H1 (cell line): Measurements from ENCODE around the gene UNC119. TPM values are rescaled to one million over a fixed set of nuclear protein-coding genes. Genes with fewer than 3 reads are reported as not detected.

Experiments
- CTCF ChIA-PET: fragments of 300-600 bp; sonication (Branson Sonifier 250); formaldehyde crosslinking; loops from one replicate; lab custom pipeline; 2021; ENCODE audit not compliant: partially characterized antibody; lab: Charles Lee
- POLR2A ChIA-PET: fragments of 300-600 bp; sonication (Branson Sonifier 250); formaldehyde crosslinking; loops from one replicate; lab custom pipeline; 2021; ENCODE audit warnings: inconsistent platforms; ENCODE audit not compliant: partially characterized antibody; lab: Charles Lee
- DNase-seq, 2 experiments: peaks; one replicate each; pipeline versions ENCODE4 v3.0.0 to v3.0.0-alpha.2; 2010 to 2022; ENCODE audit warnings: low spot score in 2 of 2, low read depth in 1 of 2, mixed read lengths in 1 of 2
- FAIRE-seq: peaks from 2 replicates; lab custom pipeline; 2011; peaks lifted over from hg19 to GRCh38; lab: Jason Lieb, UNC
- H2AFZ ChIP-seq: 2 replicates; pipeline ENCODE4 v1.8.1; 2012; ENCODE audit warnings: low read length, inconsistent platforms
- H2AK5ac ChIP-seq: 2 replicates; pipeline ENCODE4 v1.6.1; 2013; ENCODE audit warnings: low read depth, low read length
- H2BK120ac ChIP-seq: replicated peaks from 2 replicates; pipeline ENCODE3; 2013; ENCODE audit warnings: low read depth, low read length, inconsistent platforms
- H2BK12ac ChIP-seq: 2 replicates; pipeline ENCODE4 v1.6.1; 2013; ENCODE audit warnings: low read depth, low read length
- H2BK15ac ChIP-seq: 2 replicates; pipeline ENCODE4 v1.6.1; 2013; ENCODE audit warnings: low read length
- H2BK20ac ChIP-seq: 2 replicates; pipeline ENCODE4 v1.6.1; 2013; ENCODE audit warnings: low read length
- H2BK5ac ChIP-seq: 2 replicates; pipeline ENCODE4 v1.6.1; 2013; ENCODE audit warnings: low read depth, low read length
- H3K14ac ChIP-seq: 2 replicates; pipeline ENCODE4 v1.6.1; 2013; ENCODE audit warnings: inconsistent platforms; ENCODE audit not compliant: insufficient read length
- H3K18ac ChIP-seq: 2 replicates; pipeline ENCODE4 v1.6.1; 2013; ENCODE audit warnings: low read length; ENCODE audit errors: extremely low read depth
- H3K23ac ChIP-seq: 2 replicates; pipeline ENCODE4 v1.6.1; 2013; ENCODE audit warnings: inconsistent platforms; ENCODE audit not compliant: insufficient read length
- H3K23me2 ChIP-seq: 2 replicates; pipeline ENCODE4 v1.6.1; 2013; ENCODE audit warnings: low read depth, low read length
- H3K27ac ChIP-seq: 2 replicates; pipeline ENCODE4 v1.6.1; 2011; ENCODE audit warnings: low read depth, low read length, inconsistent platforms
- H3K27me3 ChIP-seq, 4 experiments: replicated peaks in 1 of 4; 1 replicate in 1 of 4; 2 replicates in 3 of 4; pipeline versions ENCODE4 v1.6.1 to v1.8.1; 2011 to 2013; ENCODE audit warnings: low read length in 3 of 4, mild to moderate bottlenecking in 3 of 4, inconsistent platforms in 2 of 4, mixed read lengths in 2 of 4, moderate library complexity in 1 of 4; ENCODE audit not compliant: control insufficient read depth in 3 of 4, insufficient read depth in 3 of 4; ENCODE audit errors: extremely low read depth in 1 of 4
- H3K36me3 ChIP-seq, 4 experiments: 2 replicates each; pipeline versions ENCODE4 v1.6.1 to v1.8.1; 2011 to 2013; ENCODE audit warnings: mild to moderate bottlenecking in 4 of 4, low read length in 3 of 4, moderate library complexity in 2 of 4, control low read depth in 1 of 4, inconsistent platforms in 1 of 4; ENCODE audit not compliant: insufficient read depth in 4 of 4, control insufficient read depth in 2 of 4
- H3K4ac ChIP-seq: replicated peaks from 2 replicates; pipeline ENCODE3; 2013; ENCODE audit warnings: low read length, low read depth, mixed read lengths, inconsistent platforms; ENCODE audit not compliant: insufficient read length
- H3K4me1 ChIP-seq, 4 experiments: replicated peaks in 1 of 4; 1 replicate in 1 of 4; 2 replicates in 3 of 4; pipeline versions ENCODE4 v1.6.1 to v1.8.1; 2011 to 2013; ENCODE audit warnings: low read length in 3 of 4, inconsistent platforms in 2 of 4, mixed read lengths in 1 of 4; ENCODE audit not compliant: insufficient read depth in 4 of 4, control insufficient read depth in 3 of 4
- H3K4me2 ChIP-seq, 2 experiments: 2 replicates each; pipeline versions ENCODE4 v1.6.1 to v1.8.1; 2011 to 2013; ENCODE audit warnings: low read depth in 2 of 2, low read length in 2 of 2, control low read depth in 1 of 2, inconsistent platforms in 1 of 2, mild to moderate bottlenecking in 1 of 2; ENCODE audit not compliant: insufficient read depth in 1 of 2
- H3K4me3 ChIP-seq, 4 experiments: fragments of 200-600, 300-600 bp in 1 of 4; sonication (generic), shearing (Covaris generic), sonication (Bioruptor Twin) in 1 of 4; 2 replicates each; pipeline versions ENCODE4 v1.5.1 to v1.8.1; 2011 to 2016; ENCODE audit warnings: low read length in 4 of 4, low read depth in 3 of 4, control low read depth in 2 of 4, inconsistent platforms in 2 of 4, mild to moderate bottlenecking in 2 of 4, mixed read lengths in 1 of 4, moderate library complexity in 1 of 4; ENCODE audit not compliant: insufficient read depth in 2 of 4; ENCODE audit errors: extremely low read depth in 1 of 4
- H3K56ac ChIP-seq: replicated peaks from 2 replicates; pipeline ENCODE3; 2013; ENCODE audit warnings: low read depth, mild to moderate bottlenecking, mixed read lengths, low read length, inconsistent platforms; ENCODE audit not compliant: insufficient read length
- H3K79me1 ChIP-seq: 2 replicates; pipeline ENCODE4 v1.6.1; 2013; ENCODE audit warnings: low read depth, low read length, control low read depth
- H3K79me2 ChIP-seq, 2 experiments: 2 replicates each; pipeline versions ENCODE4 v1.6.1 to v1.8.1; 2012 to 2013; ENCODE audit warnings: low read length in 2 of 2, mild to moderate bottlenecking in 2 of 2, inconsistent platforms in 1 of 2; ENCODE audit not compliant: insufficient read depth in 2 of 2, control insufficient read depth in 1 of 2
- H3K9ac ChIP-seq, 4 experiments: replicated peaks in 1 of 4; 1 replicate in 1 of 4; 2 replicates in 3 of 4; pipeline versions ENCODE4 v1.6.1 to v1.8.1; 2011 to 2013; ENCODE audit warnings: low read depth in 3 of 4, low read length in 3 of 4, control low read depth in 2 of 4, mild to moderate bottlenecking in 2 of 4, moderate library complexity in 2 of 4, inconsistent platforms in 1 of 4; ENCODE audit errors: extremely low read depth in 1 of 4
- H3K9me3 ChIP-seq, 2 experiments: 2 replicates each; pipeline versions ENCODE4 v1.6.1 to v1.8.1; 2012 to 2013; ENCODE audit warnings: mild to moderate bottlenecking in 2 of 2, moderate library complexity in 2 of 2, control low read depth in 1 of 2, inconsistent platforms in 1 of 2, low read depth in 1 of 2, low read length in 1 of 2, mixed read lengths in 1 of 2; ENCODE audit not compliant: insufficient read depth in 2 of 2
- H4K20me1 ChIP-seq, 2 experiments: replicated peaks in 1 of 2; 2 replicates each; pipeline versions ENCODE3 to v1.8.1; 2011 to 2013; ENCODE audit warnings: inconsistent platforms in 2 of 2, low read length in 2 of 2, mild to moderate bottlenecking in 1 of 2; ENCODE audit not compliant: insufficient read depth in 2 of 2, control insufficient read depth in 1 of 2
- H4K5ac ChIP-seq: 2 replicates; pipeline ENCODE4 v1.6.1; 2013; ENCODE audit warnings: low read length, low read depth, mixed read lengths, inconsistent platforms; ENCODE audit not compliant: insufficient read length
- H4K8ac ChIP-seq: 2 replicates; pipeline ENCODE4 v1.8.0; 2013; ENCODE audit warnings: mild to moderate bottlenecking, moderate library complexity, low read length, inconsistent platforms; ENCODE audit not compliant: insufficient read depth; ENCODE audit errors: extremely low read depth
- H4K91ac ChIP-seq: replicated peaks from 2 replicates; pipeline ENCODE3; 2013; ENCODE audit warnings: low read length, mixed read lengths, inconsistent platforms; ENCODE audit not compliant: insufficient read length
- EP300 ChIP-seq, 2 experiments: IDR thresholded peaks; 1 replicate in 1 of 2; 2 replicates in 1 of 2; pipeline ENCODE4 v1.6.1; 2011 to 2012; ENCODE audit warnings: low read depth in 2 of 2, low read length in 2 of 2, mild to moderate bottlenecking in 2 of 2, borderline replicate concordance in 1 of 2, inconsistent platforms in 1 of 2, moderate library complexity in 1 of 2
- GTF2F1 ChIP-seq: IDR thresholded peaks from 2 replicates; pipeline ENCODE4 v1.6.1; 2012; ENCODE audit warnings: low read depth, low read length, improper control_type of control experiment, borderline replicate concordance
- HDAC2 ChIP-seq, 2 experiments: fragments of 300-600 bp in 1 of 2; sonication (generic) in 1 of 2; IDR thresholded peaks; 2 replicates each; pipeline ENCODE4 v1.6.1; 2011 to 2012; ENCODE audit warnings: low read depth in 2 of 2, low read length in 2 of 2, mild to moderate bottlenecking in 2 of 2, moderate library complexity in 2 of 2, borderline replicate concordance in 1 of 2, inconsistent platforms in 1 of 2
- JUN ChIP-seq: IDR thresholded peaks from 2 replicates; pipeline ENCODE4 v1.6.1; 2011; ENCODE audit warnings: low read depth, mild to moderate bottlenecking, improper control_type of control experiment, low read length
- SP4 ChIP-seq: IDR thresholded peaks from 2 replicates; pipeline ENCODE4 v1.6.1; 2012; ENCODE audit warnings: low read length, inconsistent platforms
- TCF12 ChIP-seq: IDR thresholded peaks from 2 replicates; pipeline ENCODE4 v1.6.1; 2011; ENCODE audit warnings: low read depth, mild to moderate bottlenecking, low read length
- TEAD4 ChIP-seq: IDR thresholded peaks from 2 replicates; pipeline ENCODE4 v1.6.1; 2012; ENCODE audit warnings: low read depth, low read length, inconsistent platforms, mixed read lengths
- YY1 ChIP-seq: IDR thresholded peaks from 2 replicates; pipeline ENCODE4 v1.6.1; 2011; ENCODE audit warnings: low read depth, mild to moderate bottlenecking, low read length
- WGBS, 2 experiments: shearing (Covaris generic) in 1 of 2; methylation state at CpG; one replicate each; pipeline versions ENCODE4 v1.1.6 to v1.1.7; 2013 to 2015; ENCODE audit warnings: low lambda C conversion rate in 2 of 2, mixed read lengths in 2 of 2, inconsistent platforms in 1 of 2, low coverage in 1 of 2, missing lambda C conversion rate in 1 of 2; ENCODE audit not compliant: insufficient replicate concordance in 2 of 2, insufficient coverage in 1 of 2, insufficient read length in 1 of 2; ENCODE audit errors: extremely low coverage in 1 of 2, missing lambda C conversion rate in 1 of 2; 5-methylcytosine and 5-hydroxymethylcytosine counted together
- polyA plus RNA-seq, 7 experiments: library from polyadenylated mRNA; depleted of rRNA in 3 of 7; stranded (reverse) in 5 of 7; unstranded in 2 of 7; fragments of >200 nt in 5 of 7; fragments of 200-250 nt in 2 of 7; gene quantifications; 1 replicate in 5 of 7; 2 replicates in 1 of 7; 4 replicates in 1 of 7; pipeline versions ENCODE4 v1.2.1 to v1.2.3, GENCODE V29; 2011 to 2013; ENCODE audit warnings: missing spikeins in 2 of 7, mixed read lengths in 2 of 7
- total RNA-seq: library from RNA; stranded (reverse); fragmentation: NEBNext Ultra II Directional; extraction: Animal tissue kit (Norgen Biotek cat#: 25700); gene quantifications from 2 replicates; pipeline ENCODE4 v1.2.1, GENCODE V29; 2021

Gene UNC119
- total and polyA plus RNA-seq, 2 of the 8 experiments (the other 6 are each of a cell fraction or from before 2014, with no cell fraction given): 43.5 to 94.4 TPM

DNA sequence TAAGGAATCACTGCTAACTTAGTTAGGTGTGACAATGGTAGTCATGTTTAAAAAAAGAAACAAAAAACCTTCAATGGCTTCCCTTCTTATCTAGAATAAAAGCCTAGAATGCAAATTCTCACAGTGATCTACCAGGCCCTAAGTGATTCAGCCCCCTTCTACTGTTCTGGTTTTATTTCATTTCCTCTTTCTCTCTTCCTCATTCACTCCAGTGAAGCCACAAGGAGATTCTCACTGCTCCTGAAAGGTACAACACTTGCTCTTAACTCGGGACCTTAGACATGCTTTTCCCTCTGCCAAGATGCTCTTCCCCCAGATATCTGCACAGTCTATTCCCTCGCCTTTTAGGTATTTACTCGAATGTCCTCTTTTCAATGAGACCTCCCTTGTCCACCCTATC, 15.2 kb upstream of the UNC119 start:
- H3K4ac ChIP-seq: no peak overlapping the region
- H3K56ac ChIP-seq: no peak overlapping the region
- H4K91ac ChIP-seq: no peak overlapping the region
- no peak overlapping the region for H2AK5ac ChIP-seq
- H3K9ac ChIP-seq: no peak overlapping the region
- peaks cover 0 to 9% (median 6%) of the 10 kb centered on the region in 4 experiments; a peak in 6 of 8 replicates for H3K36me3 ChIP-seq
- no peak overlapping the region for H2BK20ac ChIP-seq
- H3K4me1 ChIP-seq: 0 out of 7 replicates have a peak, but pooled peaks cover 0 to 2% (median 0%) of the 10 kb centered on the region in 4 experiments
- H4K20me1 ChIP-seq: peaks cover 0 to under 1% of the 10 kb centered on the region in 2 experiments
- POLR2A ChIA-PET: interaction anchor here (2.7 to 4.8 kb wide), 2 partner anchors 9 to 16 kb away, joined by 6 to 23 read pairs; partner anchors contain the start of genes ALDOC and UNC119
- no peaks in the 10 kb centered on the region for H3K79me1 ChIP-seq
- H3K9me3 ChIP-seq: no peaks in the 10 kb centered on the region
- H3K4me3 ChIP-seq: no peak overlapping the region
- no peak for FAIRE-seq
- H3K4me2 ChIP-seq: no peak overlapping the region
- no peak for DNase-seq
- CTCF ChIA-PET: interaction anchor here (6.0 kb wide), 1 partner anchor 19 kb away, joined by 58 read pairs; no protein-coding TSS in a partner anchor
- no peak overlapping the region for H3K18ac ChIP-seq
- H4K5ac ChIP-seq: no peak overlapping the region
- no peak for TF ChIP-seq HDAC2 (IDR thresholded peaks at IDR 0.05; ENCODE audit: borderline replicate concordance in 1 of 2, low read depth in 2 of 2, low read length in 2 of 2)
- no peak for TF ChIP-seq EP300 (IDR thresholded peaks at IDR 0.05; ENCODE audit: borderline replicate concordance in 1 of 2, low read depth in 2 of 2, low read length in 2 of 2)
- TF ChIP-seq TEAD4: no peak
- TF ChIP-seq YY1: no peak
- no peak for TF ChIP-seq SP4
- no peak for TF ChIP-seq JUN
- no peak for TF ChIP-seq GTF2F1
- no peak for TF ChIP-seq TCF12
- no peak overlapping the region for H2AFZ ChIP-seq
- H2BK15ac ChIP-seq: no peak overlapping the region
- no peak overlapping the region for H3K27ac ChIP-seq
- H3K27me3 ChIP-seq: peaks cover 0 to 5% (median 2%) of the 10 kb centered on the region in 4 experiments; a peak in 4 of 7 replicates
- H3K23me2 ChIP-seq: peaks cover 6% of the 10 kb centered on the region
- no peak overlapping the region for H4K8ac ChIP-seq
- no peak overlapping the region for H3K23ac ChIP-seq
- H3K14ac ChIP-seq: no peak overlapping the region
- 89% methylated on average over 3 of the region's 3 CpGs; no CpG with 5 or more reads in 1 of the 2 experiments for WGBS, 2 experiments
- H2BK12ac ChIP-seq: no peak overlapping the region
- H2BK120ac ChIP-seq: no peak overlapping the region
- H2BK5ac ChIP-seq: no peak overlapping the region
- H3K79me2 ChIP-seq: peaks cover 0 to 16% of the 10 kb centered on the region in 2 experiments; a peak in 2 of 4 replicates
